HG03521 (cell line): ENCODE results near the gene SQOR.

Experiments used
- ATAC-seq: cut with Tn5 transposase; IDR thresholded peaks from one replicate; pipeline ENCODE4 v1.9.1; 2021; ENCODE audit warnings: mild to moderate bottlenecking, moderate library complexity; ENCODE audit not compliant: unreplicated experiment

SQOR gene

DNA sequence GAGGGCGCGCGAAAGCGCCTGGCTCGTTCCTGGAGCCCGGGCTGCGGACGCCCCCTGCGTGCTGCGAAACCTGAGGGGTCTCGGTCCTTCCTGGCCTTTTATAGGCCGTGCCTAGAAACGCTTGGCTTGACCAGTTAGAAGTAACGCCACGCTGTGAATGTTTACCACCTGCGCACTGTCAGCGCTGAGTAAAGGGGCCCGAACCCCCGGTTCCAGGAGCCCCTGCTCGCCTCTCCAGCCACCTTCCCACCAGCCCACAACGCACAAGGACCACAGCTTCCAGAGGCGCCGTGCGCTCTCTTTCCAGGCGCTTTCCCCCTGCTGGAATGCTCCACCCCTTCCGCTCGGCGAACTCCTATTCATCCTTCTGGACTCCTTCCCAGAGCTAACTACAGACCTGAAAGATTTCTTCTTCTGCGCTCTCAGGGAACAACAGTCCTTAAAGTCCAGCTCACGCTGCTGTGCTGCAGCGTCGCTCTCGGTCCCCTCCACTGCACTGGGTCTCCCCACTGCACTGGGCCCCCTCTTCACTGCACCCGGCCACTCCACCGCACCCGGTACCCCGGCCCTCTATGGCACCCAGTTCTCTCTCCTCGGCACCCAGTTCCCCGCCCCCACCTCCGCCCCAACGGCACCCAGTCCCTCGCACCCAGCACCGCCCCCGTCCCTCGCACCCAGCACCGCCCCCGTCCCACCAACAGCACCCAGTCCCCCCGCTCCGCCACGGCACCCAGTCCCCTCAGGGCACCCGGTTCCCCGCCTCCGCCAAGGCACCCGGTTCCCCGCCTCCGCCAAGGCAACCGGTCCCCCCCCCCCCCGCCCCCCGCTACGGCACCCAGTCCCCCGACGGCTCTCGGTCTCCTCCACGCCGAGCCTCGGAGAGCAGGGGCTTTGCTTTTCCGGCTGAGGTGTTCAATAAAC is 69.8 kb downstream of the SQOR start:
- ATAC-seq, result no peak

DNA sequence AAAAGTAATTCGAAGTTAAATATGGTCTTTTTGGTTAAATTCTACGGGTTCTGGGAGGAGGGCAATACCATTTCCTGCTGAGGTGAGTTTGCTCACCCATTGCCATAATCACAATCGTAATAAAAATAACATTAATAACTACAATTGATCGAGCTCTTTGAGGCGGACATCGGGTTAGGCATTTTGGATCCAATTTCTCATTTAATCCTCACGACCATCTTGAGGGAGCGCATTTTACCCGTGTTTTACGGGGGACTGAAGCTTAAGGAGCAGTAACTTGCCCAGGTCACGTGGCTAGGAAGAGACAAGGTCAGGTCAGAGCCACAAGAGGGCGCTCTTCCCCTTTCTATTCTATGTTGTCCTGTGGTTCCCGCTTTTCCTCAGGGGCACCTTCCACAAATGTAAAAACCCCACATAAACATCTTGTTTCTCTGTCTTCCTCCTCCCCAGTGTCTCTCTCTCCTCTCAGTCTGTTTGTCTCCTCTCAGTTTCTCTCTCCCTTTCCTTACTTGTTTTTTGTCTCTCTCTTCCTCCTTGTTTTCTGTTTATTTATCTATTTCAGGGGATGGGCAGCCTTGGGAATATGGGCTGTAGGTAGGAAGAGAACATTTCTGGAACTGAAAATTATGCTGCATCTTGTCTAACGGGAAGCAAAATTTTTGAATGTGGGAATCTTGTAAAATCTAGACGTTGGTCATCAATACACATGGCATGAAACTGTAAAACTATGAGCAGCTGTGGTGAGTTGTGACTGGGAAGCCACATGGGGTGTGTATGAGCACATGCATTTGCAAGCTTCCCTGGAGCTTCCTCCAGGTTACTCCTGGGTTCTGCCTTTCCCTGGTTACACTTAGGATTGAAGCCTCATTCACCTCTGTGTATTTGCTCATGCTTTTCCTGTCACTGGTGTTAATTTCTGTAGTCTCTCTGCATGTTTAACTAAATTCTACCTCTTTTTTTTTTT is 71.0 kb downstream of the SQOR start:
- ATAC-seq, result peak; percentile 83

DNA sequence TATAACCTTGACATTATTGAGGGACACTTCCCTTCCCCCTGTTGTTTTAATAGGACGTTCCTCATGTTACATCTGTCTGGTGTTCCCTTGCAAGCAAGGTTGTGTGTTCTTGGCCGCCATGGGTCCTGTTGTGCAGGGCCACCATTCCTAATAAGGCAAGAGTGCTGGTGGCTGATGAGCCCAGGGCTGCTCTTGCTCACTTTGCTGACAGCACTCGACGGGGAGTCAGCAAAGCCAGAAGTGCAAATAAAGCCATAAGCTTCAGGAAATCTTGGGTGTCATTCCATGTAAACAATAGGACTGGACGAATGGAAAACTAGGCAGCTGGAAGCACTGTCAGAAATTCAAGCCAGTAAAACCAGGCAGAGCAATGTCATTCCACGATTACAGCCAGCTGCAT is 75.8 kb downstream of the SQOR start:
- no peak for ATAC-seq

DNA sequence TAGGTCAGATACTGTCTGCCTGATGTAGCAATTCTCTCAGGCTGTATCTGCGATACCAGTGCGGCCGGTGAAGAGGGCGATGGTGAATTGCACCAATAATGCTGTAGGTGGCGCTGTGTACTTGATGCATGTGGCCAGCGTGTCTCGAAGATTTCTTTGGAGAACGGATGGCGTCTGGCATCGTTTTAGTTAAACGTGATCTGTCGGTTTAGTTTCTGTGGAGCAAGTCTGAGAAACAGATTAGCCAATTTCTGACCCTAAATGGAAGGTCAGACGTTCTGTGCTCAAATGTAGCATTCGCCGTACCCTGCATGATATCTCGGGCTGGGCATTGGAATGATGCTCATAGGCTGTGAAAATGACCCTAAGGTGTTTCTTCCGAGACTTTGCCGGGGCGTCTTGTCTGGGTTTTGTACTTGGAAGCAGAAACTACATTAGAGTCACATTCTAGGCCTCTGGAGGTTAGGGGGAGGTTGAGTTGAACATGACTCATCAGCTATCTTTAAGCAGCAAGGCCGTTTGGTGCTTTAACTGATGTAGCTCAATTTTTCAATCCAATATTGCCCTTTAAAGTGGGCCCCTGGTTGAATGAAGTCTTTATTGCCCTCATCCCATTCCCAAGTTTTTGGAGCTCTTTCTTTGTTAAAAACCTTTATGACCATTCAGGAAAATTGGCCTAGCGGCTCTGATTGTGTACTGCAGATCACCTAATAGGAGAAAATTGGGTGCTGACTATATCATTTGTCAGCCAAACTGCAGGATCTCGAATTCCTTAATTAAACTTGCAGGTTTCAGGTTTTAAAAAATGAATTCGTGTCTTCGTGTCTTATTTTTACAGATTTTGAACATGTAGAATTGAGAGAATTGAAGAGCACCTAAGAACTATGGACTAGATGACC is 80.0 kb downstream of the SQOR start:
- ATAC-seq, result no peak

DNA sequence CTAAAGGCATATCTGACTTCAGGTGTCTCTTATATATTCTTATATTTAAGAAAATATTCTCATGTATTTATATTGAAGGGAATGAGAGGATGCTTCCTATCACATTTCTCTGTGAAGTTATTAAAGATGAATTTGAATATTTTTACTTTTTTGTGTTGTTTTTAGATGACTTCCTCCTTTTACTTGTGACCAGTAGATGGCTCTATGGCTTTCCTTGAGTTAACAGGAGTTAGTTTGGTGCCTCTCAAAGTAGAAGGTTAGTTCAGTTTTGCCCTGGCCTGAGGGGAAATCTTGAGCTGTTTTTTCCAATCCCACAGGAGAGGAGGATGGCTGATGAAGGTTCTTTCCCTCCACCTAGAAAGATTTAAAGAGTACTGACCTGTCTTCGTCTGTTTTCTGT is 80.7 kb downstream of the SQOR start:
- no peak for ATAC-seq

DNA sequence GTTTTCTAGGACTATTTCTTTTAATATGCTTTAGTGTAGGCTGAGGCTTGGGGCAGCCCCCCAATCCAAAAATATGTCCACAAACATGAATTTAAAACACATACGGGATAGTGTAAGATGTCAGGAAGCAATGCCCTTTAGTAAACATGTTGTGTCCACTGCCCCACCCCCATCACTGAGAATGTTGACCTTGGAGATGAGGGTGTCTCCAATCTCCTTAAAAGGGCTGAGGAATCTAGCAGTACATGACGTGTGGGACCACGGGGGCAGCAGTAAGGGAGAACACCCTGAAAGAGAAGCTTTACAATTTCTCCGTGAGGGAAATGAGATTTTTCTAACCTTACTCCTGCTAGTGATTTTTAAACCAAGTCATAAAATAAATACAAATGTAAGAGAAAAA is 84.7 kb downstream of the SQOR start:
- ATAC-seq, result no peak

DNA sequence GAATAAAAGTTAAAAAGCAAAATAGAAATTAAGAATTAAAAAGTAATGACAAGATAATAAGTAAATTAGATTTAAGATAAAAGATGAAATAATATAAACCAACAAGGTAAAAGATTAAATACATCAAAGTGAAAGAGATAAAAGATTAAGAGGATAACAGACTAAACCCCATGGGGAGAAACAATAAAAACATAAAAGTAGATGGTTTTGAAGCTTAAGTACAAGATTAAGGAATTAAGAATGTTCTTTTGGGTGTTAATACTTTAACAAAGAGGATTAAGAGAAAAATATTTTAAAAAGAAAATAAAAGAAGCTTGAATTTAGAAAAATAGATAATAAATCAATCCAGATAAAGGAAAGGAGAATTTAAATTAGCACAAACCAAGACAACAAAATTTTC is 85.4 kb downstream of the SQOR start:
- ATAC-seq, result no peak

DNA sequence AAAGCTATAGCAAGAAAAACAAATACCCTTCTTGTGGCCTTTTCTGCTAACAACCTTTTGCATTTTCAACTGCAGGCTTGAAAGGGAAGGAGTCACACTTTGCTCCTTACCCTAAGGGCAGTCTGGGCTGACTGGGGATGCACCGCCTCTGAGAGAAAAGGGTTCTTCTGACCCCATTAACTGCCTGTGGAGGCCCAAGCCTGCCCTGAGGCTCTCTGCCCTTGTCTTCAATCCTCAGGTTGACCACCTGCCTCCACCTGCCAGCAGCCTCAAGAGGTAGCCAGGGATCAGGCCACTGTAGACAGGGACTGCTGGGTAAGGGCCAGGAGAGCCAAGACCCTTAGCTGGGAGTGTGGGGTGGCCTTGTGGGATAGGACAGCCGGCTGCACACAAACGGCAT is 93.8 kb downstream of the SQOR start:
- no peak for ATAC-seq

DNA sequence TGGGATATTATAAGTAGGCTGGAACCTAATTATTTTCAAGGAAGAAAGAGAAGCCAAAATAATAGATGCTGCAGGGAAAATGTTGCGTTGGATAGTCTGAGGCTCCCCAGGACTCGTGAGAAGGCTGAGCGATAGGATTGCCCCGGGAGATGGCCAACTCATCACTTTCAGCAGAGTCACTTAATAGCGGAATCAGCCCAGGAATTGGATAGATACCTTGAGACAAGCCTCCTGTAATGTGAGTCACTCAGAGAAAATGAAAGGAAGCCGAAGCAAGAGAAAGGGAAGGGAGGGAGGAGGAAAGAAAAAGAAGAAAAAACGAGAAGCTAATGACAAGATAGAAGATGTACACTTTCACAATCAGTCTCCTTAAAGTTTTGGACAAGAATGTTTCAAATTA is 94.3 kb downstream of the SQOR start:
- ATAC-seq, result no peak

DNA sequence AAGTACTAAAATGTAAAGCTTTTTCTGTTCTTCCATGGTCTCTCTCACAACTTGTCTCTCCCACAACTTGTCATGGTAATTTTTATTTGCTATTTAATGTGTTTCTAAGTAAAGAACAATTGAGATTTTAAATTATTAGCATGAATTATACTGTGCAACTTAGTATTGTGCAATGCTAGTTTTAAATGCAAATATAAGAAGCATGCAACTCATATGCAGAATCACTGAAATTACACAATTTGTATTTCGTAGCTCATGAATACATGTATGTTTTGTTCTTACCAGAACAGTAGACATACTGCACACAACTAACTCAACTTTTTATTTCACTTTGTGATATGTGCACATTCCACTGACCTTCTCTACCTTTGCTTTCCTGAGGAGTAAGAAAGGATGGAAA is 96.5 kb downstream of the SQOR start:
- no peak for ATAC-seq

DNA sequence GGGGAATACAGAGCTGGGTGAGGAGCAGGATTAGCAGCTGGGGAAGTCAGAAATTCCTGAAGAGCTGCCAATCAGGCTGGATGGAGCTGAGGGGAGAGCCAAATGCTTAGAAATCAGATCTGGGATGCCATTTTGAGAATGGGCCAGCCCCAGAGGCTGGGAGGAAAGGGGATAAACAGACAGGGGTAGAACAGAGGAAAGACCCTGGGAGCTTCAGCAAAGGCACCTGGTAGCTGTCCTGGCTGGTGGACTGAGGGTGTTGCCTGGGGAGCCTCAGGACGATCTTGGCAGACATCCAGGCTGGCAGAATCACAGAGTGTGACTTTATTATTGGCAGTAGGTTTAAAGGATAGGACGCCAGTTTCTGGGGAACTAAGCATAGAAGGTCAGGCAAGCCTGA is 97.8 kb downstream of the SQOR start:
- ATAC-seq, result no peak

DNA sequence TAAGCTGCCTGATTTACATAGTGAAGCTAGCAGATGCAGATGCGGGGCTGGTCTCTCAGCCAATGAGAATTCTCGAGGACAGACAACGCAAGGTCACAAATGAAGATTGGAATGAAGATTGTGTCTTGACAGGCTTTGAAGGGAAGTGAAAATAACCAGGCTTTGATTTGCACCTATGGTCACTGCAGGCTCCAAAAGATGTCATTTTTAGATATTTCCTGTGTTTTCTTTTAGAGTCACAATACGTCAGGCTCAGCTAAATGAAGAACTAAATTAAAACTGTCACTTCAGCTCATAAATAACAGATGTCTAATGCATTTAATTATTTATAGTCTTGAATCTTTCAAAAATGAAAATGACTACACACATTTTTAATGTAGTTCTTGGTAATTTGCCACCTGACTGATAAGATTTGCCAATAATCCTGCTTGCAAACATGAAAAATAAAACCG is 99.5 kb downstream of the SQOR start:
- no peak for ATAC-seq
